HT-29 (cell line): Measurements from ENCODE around the gene NEK1. TPM values are rescaled to one million over a fixed set of nuclear protein-coding genes. Genes with fewer than 3 reads are reported as not detected.
A peak's percentile ranks its signal among the peaks of the same experiment; 100 is the strongest.
"Not testable (repeated sequence)": the region's sequence is repeated elsewhere in the genome, so short reads cannot be mapped to it uniquely, and the experiment has no call there.

ENCODE experiments used
- DNase-seq: peaks from one replicate; pipeline ENCODE4 v3.0.0-alpha.2; 2015; ENCODE audit warnings: low spot score
- total RNA-seq: library from RNA; depleted of rRNA; stranded (reverse); fragments of >200 nt; shearing (Covaris generic); gene quantifications from 2 replicates; pipeline ENCODE4 v1.2.3, GENCODE V29; 2014

NEK1 gene
- total RNA-seq, 1 experiment from 2014 or later: 1.4 TPM

DNA sequence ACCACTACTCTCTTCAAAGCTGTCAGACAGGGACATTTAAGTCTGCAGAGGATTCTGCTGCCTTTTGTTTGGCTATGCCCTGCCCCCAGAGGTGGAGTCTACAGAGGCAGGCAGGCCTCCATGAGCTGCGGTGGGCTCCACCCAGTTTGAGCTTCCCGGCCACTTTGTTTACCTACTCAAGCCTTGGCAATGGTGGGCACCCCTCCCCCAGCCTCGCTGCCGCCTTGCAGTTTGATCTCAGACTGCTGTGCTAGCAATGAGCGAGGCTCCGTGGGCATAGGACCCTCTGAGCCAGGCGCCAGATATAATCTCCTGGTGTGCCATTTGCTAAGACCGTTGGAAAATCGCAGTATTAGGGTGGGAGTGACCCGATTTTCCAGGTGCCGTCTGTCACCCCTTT, 112.5 kb downstream of the NEK1 start:
- DNase-seq: not testable (repeated sequence)

DNA sequence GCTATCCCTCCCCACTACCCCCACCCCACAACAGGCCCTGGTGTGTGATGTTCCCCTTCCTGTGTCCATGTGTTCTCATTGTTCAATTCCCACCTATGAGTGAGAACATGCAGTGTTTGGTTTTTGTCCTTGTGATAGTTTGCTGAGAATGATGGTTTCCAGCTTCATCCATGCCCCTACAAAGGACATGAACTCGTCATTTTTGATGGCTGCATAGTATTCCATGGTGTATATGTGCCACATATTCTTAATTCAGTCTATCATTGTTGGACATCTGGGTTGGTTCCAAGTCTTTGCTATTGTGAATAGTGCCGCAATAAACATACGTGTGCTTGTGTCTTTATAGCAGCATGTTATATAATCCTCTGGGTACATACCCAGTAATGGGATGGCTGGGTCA, 118.1 kb downstream of the NEK1 start:
- not testable (repeated sequence) for DNase-seq

DNA sequence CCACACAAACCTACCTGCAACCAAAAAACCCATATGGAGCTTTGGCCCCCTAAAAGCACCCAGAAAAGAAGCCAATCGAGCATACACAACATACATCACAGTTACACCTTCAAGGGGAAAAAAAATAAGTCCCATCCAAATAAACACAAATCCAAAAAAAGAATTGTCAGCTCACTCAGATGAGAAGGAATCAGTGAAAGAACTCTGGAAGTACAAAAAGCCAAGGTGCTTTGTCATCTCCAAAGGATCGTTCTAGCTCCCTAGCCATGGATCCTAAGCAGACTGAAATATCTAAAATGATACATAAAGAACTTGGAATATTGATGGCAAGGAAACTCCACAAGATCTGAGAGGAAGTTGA, 119.2 kb downstream of the NEK1 start:
- DNase-seq: no peak

DNA sequence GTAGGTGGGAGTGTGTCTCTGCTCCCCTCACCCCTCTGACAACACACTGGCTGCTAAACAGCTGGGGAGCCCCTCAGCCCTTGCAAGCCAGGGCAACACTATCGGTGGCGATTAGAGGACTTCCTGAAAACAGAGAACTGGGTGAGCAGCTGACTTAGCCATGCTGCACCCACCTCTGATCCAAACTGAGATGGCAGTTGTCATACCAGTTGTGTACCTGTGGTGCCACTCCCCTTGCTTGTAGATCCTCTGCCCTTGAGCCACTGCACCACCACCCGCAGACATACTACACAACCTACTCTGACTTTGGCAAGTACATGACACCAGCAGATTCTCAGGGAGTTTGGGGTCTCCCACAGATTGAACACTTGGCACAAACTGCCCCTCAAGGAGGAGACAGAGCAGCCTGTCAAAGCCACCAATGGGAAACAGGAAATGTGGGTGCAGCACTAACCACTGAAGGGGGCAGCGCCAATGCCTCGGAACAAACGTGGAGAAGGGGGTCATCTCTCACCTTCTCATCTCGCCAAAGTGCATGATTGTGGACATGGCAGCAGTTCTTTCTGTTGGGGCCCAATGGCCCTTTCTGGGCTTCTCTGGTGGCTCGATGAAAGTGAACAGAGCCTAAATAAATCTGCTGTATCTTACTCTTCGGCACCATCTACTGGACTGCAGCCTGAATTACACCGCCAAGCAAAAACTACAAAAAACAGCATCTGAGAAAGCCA, 119.8 kb downstream of the NEK1 start:
- peak; percentile 58 for DNase-seq

DNA sequence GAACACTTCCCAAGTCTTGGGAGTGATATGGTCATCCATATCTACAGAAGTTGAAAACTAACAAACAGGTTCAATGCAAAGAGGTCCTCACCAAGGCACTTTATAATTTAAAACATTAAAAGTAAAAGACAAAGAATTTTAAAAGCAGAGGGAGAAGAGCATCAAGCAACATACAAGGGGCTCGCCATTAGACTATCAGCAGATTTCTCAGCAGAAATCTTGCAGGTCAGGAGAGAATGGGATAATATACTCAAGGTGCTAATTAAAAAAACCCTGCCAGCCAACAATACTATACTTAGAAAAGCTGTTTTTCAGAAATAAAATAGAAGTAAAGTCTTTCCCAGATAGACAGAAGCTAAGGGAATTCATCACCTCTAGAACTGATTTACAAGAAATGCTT, 121.2 kb downstream of the NEK1 start:
- DNase-seq: no peak

DNA sequence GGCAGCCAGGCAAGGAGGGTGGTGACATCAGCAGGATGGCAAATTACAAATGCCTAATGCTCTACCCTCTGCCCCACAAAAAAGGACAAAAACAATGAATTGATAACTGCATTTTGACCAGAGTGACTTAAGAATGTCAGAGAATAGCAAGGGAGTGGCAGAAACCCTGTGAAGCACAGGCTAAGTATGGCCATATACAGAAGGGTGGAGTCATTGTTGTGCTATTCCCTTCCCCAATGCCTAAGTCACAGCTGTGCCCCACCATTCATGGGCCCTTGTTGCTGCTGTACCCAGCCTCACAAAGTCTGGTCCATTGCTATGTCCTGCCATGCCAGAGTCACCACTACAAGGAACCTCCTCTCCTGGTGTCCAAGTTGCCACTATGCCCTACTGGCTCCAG, 123.1 kb downstream of the NEK1 start:
- no peak for DNase-seq

DNA sequence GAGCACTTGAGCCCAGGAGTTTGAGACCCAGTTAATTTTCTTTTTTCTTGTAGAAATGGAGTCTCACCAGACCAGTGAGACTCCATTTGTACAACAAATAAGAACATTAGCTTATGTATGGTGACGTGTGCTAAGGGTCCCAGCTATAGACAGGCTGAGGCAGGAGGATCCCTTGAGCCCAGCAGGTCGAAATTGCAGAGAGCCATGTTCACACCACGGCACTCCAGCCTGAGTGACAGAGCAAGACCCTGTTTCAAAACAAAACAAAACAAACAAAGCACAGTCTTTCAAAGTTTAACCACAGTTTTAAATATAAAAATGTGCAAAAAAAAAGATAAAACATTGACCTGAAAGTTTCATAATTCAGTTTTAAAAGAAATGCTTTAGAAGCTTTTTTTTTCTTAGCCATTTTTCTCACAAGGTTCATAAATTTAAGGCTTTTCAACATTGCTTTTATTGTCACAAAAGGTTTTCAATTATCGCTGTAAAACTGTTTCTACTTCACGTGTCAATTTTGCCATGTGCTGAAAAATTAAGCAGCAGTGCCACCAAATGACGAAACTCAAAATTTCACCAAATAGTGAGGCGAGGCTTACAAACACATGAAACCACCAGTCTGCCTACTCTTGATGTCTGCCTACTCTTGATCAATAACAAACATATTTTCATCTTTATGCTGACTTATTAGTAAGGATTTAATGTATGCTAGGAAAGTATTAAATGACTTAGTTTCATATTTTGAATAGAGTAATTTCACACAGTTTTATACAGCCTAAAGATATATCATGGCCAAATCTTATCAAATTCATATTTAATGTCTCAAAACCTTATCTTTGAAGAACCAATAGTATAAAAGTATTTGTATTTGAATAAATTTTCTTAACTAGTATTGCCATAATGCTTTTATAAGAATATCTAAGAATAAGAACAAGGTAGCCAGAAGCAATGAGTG, 126.3 kb downstream of the NEK1 start:
- peak; percentile 60 for DNase-seq

DNA sequence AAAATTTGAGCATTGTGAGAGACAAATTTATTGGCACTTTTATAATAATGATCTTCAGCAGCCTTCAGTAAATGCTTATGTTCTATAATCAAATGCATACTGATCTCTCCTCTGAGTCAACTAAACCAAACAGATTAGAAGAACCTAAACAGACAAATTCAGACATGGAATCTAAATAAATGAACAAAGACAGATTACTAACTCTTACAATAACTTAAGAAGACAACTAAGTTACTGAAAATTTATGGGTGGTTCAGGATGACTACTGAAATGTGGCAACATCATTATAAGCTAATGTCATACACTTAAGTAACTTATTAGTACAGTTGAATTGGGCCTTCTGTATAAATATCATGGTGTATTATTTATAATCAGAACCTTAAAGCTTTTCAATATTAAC, 127.3 kb downstream of the NEK1 start:
- no peak for DNase-seq

DNA sequence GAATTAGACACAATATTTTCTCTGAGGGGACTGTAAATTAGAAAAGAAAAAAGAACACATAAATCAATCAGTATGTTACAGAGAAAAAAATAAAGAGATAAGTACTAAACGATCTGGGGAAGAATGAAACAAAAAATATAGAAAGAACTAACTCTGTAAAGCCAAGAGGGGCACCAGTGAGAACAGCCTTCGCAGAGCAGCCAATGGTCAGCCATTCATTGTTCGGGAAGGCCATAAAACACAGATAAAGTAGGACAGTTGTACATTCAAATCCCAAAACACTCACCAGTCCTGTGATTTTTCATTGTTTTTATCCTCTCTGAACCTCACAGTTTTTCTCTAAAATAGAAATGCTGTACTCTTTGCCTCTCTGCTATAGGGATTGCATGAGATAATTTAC, 127.9 kb downstream of the NEK1 start:
- no peak for DNase-seq

DNA sequence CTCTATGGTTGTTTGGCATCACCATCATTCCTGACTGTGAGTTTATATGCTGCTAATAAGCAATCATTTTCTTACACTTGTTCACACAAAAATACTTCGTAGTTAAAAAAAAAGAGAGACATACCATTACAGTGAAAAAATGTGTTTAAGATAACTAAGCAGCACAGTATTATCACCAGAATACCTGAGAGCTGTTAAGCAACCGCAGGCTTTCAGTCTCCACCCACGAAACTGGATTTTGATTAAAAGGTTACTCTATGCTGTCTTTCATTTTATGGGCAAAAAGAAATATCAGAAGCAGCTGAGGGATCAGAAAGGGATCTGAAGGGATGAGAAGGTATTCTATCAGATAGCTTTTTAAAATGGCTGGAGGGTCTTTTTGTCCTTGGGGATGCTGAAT, 148.3 kb downstream of the NEK1 start:
- DNase-seq: no peak

DNA sequence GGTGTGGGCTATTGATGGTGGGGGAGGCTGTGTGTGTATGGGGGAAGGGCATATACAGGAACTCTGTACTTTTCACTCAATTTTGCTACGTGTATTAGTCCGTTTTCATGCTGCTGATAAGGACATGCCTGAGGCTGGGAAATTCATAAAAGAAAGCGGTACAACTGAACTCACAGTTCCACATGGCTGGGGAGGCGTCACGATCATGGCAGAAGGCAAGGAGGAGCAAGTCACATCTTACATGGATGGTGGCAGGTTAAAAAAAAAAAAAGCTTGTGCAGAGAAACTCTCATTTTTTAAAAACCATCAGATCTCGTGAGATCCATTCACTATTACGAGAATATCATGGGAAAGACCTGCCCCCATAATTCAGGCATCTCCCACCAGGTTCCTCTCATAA, 152.3 kb downstream of the NEK1 start:
- no peak for DNase-seq

DNA sequence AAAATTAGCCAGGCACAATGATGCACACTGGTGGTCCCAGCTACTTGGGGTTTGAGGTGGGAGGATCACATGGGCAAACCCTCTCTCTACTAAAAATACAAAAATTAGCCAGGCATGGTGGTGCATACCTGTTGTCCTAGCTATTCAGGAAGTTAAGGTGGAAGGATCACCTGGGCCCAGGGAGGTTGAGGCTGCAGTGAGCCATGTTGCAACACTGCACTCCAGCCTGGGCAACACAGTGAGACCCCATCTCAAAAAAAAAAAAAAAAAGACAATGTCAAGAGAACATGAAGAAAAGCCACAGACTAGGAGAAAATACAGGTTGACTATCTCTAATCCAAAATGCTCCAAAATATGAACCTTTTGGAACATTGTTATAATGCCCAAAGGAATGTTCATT, 153.8 kb downstream of the NEK1 start:
- DNase-seq: no peak

DNA sequence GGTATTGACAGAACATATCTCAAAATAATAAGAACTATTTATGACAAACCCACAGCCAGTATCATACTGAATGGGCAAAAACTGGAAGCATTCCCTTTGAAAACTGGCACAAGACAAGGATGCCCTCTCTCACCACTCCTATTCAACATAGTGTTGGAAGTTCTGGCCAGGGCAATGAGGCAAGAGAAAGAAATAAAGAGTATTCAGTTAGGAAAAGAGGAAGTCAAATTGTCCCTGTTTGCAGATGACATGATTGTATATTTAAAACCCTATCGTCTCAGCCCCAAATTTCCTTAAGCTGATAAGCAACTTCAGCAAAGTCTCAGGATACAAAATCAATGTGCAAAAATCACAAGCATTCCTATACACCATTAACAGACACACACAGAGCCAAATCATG, 159.7 kb downstream of the NEK1 start:
- DNase-seq: not testable (repeated sequence)

DNA sequence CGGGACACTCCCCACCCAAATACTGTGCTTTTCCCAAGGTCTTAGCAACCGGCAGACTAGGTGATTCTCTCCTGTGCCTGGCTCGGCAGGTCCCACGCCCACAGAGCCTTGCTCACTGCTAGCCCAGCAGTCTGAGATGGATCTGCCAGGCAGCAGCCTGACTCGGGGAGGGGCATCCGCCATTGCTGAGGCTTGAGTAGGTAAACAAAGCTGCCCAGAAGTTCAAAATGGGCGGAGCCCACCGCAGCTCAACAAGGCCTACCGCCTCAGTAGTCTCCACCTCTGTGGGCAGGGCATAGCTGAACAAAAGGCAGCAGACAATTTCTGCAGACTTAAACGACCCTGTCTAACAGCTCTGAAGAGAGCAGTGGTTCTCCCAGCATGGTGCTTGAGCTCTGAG, 163.4 kb downstream of the NEK1 start:
- not testable (repeated sequence) for DNase-seq

DNA sequence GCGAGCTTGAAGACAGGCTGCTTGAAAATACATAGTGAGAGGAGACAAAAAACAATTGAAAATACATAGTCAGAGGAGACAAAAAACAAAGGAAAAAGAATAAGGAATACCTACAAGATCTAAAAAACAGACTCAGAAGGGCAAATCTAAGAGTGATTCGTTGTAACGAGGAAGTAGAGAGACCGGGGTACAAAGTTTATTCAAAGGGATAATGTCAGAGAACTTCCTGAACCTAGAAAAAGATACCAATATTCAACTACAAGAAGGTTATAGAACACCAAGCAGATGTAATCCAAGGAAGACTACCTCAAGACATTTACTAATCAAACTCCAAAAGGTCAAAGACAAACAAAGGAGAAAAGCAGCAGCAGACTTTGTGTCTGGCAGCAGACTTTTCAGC, 165.6 kb downstream of the NEK1 start:
- no peak for DNase-seq

DNA sequence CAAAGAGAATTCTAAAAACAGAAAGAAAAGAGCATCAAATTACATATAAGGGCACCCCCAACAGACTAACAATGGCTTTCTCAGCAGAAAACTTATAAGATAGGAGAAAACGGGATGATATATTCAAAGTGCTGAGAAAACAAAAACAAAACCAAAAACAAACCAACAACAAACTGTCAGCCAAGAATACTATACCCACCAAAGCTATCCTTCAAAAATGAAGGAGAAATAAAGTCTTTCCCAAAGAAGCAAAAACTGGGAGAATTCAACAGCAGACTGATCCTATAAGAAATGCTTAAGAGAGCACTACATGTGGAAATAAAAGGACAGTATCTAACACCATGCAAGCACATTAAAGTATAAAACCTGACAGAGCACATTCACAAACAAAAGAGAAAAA, 168.6 kb downstream of the NEK1 start:
- DNase-seq: no peak

DNA sequence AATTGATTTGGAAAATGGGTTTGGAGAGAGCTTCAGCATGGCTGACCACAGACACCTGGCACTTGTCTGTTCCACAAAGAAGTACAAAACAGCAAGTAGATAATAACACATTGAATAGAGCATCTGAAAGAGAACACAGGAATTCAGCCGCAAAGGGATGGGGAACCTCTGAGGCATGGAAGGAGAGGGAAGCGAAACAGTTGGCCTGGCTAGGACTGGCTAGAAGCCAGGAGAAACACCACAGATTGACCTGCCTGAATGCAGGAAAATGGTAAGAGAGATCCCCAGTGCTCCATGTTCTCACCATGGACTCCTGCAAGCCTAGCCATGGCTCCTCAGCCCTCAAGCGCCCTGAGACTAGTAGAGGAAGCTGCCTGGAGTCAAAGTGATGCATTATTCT, 171.9 kb downstream of the NEK1 start:
- DNase-seq: no peak

DNA sequence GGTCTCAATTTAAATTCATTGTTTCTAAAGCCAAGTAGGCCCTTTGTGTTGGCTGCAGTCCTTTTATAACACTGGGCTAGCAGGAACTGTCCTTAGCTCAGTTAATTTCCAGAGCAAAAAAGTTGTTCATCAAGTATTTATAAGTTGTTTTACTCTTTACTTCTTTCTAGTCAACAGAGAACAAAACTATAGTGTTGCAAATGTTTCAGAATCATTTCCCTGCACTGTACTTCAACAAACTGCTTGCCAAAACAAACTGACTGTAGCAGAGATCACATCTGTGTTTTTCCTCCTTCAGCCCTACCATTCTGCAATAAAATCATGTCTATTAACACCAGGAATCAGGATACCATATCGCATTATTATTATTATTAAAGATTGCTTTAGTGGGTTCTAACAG, 173.1 kb downstream of the NEK1 start:
- no peak for DNase-seq

DNA sequence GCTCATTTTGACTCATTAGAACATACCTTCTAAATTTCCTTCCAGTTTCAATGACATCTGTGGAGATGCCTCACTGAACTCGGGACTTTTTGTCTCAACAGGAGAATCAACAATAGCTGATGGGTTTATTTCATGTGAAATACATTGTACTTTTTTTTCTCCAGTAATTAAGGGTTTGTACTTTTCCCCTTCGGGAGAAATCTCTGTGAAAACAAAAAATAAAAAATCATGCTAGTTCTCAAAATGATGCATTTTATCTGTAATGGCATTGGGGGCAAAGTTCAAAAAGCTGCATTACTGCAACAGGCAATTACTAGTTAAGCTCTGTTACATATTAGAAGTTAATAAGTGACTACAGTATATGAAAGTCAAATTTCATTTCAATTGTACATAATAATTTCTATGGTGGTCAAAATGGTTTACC, 174.3 kb downstream of the NEK1 start:
- DNase-seq: peak; percentile 12

DNA sequence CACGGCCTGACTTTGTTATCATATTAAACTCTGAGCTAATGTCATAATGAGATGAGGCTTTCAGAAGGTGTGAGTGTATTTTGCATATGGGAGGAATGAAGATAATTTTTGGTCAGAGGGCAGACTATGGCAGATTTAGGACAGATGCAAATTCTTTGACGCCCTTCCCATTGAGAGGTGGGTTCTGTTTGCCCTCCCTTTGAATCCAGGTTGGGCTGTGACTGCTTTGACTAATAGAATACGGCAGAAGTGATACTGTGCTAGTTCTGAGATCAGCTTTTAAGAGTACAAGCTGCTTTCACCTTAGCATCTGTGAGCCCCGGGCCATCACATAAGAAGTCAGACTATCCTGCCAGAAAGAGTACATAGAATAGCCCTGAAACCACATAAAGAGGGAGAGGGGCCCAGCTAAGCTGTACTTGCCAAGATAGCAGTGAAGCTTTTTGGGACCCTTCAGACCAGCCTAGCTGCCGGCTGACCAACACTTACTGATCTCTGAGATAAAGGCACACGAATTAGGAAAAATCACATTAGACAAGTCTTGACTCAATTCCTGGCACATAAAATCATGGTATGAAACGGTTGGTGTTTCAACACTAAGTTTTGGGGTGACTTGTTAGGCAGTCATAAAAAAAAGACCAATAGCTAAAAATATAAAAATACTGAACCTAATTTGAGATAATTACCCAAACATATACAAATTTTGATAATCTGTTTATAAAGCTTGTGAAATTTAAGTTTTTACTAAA, 174.9 kb downstream of the NEK1 start:
- DNase-seq: no peak

DNA sequence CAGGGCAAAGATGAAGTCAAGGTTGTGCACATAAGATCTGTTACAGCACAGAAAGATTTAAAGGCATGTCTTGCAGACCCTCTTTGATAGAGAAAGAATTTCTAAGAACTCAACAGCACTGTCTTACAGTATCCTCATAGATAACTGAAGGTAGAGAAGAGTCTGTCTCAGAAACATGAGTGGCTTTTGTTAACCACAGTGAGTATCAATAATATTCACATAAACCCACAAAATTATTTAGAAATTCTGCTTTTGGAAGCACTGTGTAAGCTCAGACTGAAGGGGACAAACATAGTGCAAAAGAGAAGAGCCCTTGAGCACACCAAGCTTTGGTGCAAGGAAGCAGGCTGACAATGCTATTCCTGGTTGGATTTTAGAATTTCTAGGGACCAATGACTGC, 175.6 kb downstream of the NEK1 start:
- DNase-seq: no peak

DNA sequence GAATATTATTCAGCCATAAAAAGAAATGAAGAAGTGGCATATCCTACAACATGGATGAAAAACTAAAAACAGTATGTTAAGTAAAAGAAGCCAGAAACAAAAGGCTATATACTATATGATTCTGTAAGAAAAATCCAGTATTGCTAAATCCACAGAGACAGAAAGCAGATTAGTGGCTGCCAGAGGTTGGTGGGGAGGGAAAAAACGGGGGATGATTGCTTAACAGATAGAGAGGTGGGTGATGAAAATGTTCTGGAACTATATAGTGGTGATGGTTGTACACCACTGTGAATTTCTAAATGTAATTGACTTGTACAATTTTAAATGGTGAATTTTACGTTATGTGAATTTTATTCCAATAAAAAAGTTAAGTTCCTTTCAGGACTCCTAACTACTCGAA, 184.0 kb downstream of the NEK1 start:
- DNase-seq: no peak
